M059J (cell line): Measurements from ENCODE around the gene KCNH5. TPM values are rescaled to one million over a fixed set of nuclear protein-coding genes. Genes with fewer than 3 reads are reported as not detected.
"Not testable (repeated sequence)": the region's sequence is repeated elsewhere in the genome, so short reads cannot be mapped to it uniquely, and the experiment has no call there.

ENCODE experiments used
- DNase-seq: peaks from one replicate; pipeline ENCODE4 v3.0.0-alpha.2; 2012; ENCODE audit warnings: low read depth
- total RNA-seq: library from RNA; depleted of rRNA; stranded (reverse); fragments of >200 nt; shearing (Covaris generic); gene quantifications from 2 replicates; pipeline ENCODE4 v1.2.3, GENCODE V29; 2014

KCNH5 gene
- total RNA-seq, 1 experiment from 2014 or later = 0.02 TPM

GRCh38 chr14:62885451-62885850 lies 159.8 kb downstream of the KCNH5 start:
- DNase-seq = no peak

DNA sequence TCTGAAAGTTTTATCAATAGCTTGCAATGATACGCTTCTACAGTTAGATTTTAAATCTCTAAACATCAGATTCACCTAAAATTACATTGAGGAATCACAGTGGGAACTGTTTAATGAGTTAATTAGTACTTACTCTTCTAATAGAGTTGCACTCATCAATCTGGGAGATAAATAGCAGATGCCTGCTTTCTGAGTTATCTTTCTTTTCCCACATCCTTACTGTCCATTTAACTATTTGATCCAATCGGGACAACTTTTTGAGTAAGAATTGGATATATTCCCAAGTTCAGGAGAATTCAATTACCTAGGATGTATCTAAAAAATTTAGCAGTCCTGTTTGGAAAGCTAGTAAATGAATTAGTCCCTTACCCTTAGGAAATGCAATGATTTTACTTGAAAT lies 162.3 kb downstream of the KCNH5 start:
- DNase-seq = no peak

DNA sequence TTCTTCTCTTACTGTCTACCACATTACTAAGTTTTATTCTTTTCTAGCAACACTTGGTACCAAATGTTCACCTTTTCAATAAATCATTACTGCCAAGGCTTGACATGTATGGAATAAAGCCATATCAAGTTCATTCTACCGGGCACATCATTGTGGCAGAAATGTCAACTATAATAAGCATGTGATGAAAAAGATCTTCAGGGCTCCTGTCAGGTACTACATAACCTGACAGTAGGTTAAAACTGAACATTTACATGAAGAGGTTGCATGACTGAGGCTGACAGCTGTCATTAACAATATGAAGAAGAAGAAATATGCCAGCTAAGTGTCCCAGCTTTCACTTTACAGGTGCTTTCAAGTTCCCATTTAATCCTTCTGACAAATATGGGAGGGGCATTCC lies 178.9 kb downstream of the KCNH5 start:
- no peak for DNase-seq

GRCh38 chr14:62864588-62864987 lies 180.7 kb downstream of the KCNH5 start:
- no peak for DNase-seq

DNA sequence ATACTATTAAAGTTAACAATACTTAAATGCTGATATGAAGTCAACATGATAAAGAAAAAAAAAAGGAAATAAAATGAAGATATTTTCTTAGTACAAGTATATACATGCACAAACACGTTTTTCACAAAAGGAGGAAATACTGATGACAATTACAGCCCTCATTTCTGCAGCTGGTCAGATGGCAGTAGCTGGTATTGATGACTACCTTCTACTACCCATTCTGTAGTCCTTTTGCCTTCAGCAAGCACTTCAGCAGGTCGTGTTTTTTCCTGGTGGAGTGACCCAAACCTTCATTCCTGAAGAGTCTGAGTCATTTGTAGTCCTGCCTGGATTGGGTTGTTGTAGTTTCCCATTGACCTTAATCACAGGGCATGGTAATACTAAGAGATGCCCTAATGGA lies 187.2 kb downstream of the KCNH5 start:
- DNase-seq = not testable (repeated sequence)

- DNase-seq = no peak
Measured at GRCh38 chr14:62854951-62855350, 190.3 kb downstream of the KCNH5 start.

- DNase-seq = no peak
Measured at GRCh38 chr14:62847168-62847567, 198.1 kb downstream of the KCNH5 start.

- DNase-seq = no peak
Measured at GRCh38 chr14:62844546-62844945, 200.7 kb downstream of the KCNH5 start.

DNA sequence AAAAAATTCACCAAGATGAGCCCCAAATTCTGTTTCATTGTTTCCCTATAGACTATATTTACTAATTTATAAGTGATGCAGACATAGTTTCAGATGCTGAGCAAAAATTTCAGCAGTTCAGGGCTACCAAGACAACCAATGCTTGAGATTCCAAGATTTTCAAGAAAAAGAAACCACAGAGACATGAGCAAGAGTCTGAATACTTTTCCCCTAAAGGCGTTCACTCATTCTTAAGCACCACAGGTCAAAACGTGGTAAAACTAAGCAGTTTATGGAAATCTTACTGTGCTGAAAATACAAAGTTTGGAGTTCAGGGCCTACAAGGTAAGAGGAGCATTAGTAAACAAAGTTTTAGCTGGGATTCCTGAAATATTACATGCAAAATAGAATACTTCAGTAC lies 221.2 kb downstream of the KCNH5 start:
- peak; percentile 22 for DNase-seq

- DNase-seq = no peak
Measured at GRCh38 chr14:62819931-62820330, 225.3 kb downstream of the KCNH5 start.

GRCh38 chr14:62807636-62808035 lies 237.6 kb downstream of the KCNH5 start:
- no peak for DNase-seq

- DNase-seq = no peak
Measured at GRCh38 chr14:62800577-62800976, 244.7 kb downstream of the KCNH5 start.

GRCh38 chr14:62796431-62796830 lies 248.8 kb downstream of the KCNH5 start:
- DNase-seq = no peak

DNA sequence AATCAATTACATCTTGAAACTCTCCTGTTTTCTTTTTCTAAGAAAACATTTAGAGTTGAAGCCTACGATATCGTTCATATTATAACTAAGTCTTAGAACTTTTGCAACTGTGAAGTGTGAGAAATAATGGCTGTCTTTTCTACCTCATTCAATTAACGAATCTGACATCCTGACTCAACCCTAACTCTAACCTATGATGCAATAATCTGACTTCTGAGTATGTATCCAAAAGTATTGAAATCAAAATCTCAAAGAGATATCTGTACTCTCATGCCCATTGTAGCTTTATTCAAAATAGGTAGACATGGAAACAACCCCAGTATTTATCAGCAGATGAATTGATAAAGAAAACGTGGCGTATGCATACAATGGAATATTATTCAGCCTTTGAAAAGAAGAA lies 252.7 kb downstream of the KCNH5 start:
- DNase-seq = no peak

- not testable (repeated sequence) for DNase-seq
Measured at GRCh38 chr14:62781328-62781727, 263.9 kb downstream of the KCNH5 start.

DNA sequence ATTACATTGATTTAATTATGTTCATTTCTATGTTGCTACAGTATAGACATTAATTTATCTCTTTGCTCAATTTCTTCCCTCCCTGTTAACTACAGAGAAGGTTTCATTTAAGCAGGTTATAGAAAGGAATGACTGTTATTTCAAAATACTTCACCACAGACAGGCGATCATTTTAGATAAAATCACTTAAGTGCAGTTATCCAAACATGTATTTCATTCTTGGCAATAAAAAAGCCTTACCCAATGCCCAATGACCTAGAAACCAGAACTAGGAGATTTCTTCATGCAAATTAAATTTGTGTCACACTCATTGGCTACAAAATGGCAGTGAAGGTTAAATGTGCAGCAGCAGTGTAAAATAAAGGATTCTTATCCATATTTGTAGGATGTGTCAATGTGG lies 266.4 kb downstream of the KCNH5 start:
- peak; percentile 14 for DNase-seq

DNA sequence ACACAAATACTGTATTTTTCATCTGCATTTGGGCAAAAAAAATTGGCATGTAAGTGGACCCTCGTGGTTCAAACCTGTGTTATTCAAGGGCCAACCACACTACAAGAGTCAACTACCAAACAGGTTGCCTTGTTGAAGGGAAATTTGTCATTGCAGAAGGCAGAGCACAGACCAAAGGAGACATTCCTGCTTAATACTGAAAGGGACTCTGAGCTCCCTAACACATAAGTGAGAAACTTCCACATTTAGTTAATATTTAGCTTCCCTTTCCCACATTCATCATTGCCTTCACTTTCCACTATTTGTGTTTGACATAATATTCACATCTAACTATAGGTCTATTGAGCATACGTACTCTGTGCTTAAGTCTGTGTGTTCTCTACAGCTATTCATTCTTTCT lies 266.9 kb downstream of the KCNH5 start:
- no peak for DNase-seq

- DNase-seq = no peak
Measured at GRCh38 chr14:62777510-62777909, 267.7 kb downstream of the KCNH5 start.

- peak; percentile 1 for DNase-seq
Measured at GRCh38 chr14:62776300-62776699, 269.0 kb downstream of the KCNH5 start.

DNA sequence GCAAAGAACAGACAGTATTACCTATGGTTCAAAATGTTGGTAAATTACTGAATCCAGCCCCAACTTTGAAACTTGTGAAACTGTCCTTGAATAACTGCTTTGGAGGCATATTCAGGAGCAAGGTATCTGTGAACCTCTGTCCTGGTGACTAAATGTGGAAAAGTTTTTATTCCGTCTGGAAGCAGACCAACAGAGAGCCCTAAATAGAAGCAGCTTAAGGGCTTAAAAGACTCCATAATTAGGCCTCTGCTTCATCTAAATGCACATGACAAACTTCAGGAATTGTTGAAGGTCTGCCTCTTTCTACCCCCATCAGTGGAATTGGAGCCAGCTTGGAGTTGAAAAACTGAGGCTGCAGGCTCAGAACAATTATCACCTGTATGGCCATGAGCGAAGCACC lies 276.5 kb downstream of the KCNH5 start:
- DNase-seq = no peak

- no peak for DNase-seq
Measured at GRCh38 chr14:62763951-62764350, 281.3 kb downstream of the KCNH5 start.

GRCh38 chr14:62759796-62760195 lies 285.5 kb downstream of the KCNH5 start:
- DNase-seq = no peak

- not testable (repeated sequence) for DNase-seq
Measured at GRCh38 chr14:62746881-62747280, 298.4 kb downstream of the KCNH5 start.

DNA sequence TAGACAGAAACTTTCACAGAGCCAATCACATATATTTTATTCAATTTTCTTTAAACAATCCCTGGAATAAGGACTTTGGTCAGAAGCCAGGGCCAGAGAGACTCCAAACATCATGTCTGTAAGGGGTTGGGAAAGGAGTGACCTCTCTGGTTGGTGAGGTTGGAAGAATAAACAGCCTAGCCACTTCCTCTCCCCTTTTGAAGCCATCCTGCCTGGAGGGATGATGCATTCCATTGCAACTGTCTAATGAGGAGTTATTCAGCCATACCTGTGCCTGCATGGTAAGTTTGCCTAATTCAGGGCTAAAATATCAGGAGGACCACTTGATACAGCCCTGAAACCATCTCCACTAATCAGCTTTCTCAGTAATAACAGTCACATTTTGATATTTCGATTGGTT lies 299.8 kb downstream of the KCNH5 start:
- DNase-seq = peak; percentile 49

DNA sequence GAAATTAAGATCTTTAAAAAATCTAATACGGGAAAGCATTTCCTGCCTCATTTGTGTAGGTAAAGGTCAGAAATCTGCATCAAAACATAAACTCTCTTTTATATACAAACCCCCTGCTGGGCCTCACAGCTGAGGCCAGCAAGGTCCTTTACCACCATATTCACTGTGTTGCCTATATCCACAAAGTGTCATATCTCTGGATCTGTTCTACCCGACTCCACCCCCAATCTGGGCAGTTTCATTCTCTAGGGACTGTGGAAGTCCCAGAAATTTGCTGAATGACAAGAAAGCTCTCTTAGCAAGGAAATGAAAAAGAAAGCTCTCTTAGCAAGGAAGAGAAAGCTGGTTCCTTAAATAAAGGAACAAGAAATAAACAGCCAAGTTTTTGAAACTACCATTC lies 301.7 kb downstream of the KCNH5 start:
- DNase-seq = no peak
